GDM1 (cell line): ENCODE results near the gene RAD18.

ENCODE experiments used
- DNase-seq: peaks from one replicate; lab custom pipeline; 2025; lab: John Stamatoyannopoulos, UW

The RAD18 gene

GRCh38 chr3:8864402-8865350 is 98.6 kb downstream of the RAD18 start:
- DNase-seq: no peak

GRCh38 chr3:8863891-8864290 is 99.4 kb downstream of the RAD18 start:
- no peak for DNase-seq

- no peak for DNase-seq
These were observed 105.4 kb downstream of the RAD18 start for GRCh38 chr3:8857720-8858367.

- no peak for DNase-seq
These were observed 106.6 kb downstream of the RAD18 start for GRCh38 chr3:8856721-8857120.

GRCh38 chr3:8856071-8856470 is 107.2 kb downstream of the RAD18 start:
- no peak for DNase-seq

GRCh38 chr3:8854656-8855055 is 108.6 kb downstream of the RAD18 start:
- no peak for DNase-seq

- DNase-seq: no peak
These were observed 110.2 kb downstream of the RAD18 start for GRCh38 chr3:8853081-8853480.

- no peak for DNase-seq
These were observed 110.8 kb downstream of the RAD18 start for GRCh38 chr3:8852511-8852910.

- DNase-seq: no peak
These were observed 111.6 kb downstream of the RAD18 start for GRCh38 chr3:8851703-8852102.

GRCh38 chr3:8848696-8849131 is 114.6 kb downstream of the RAD18 start:
- no peak for DNase-seq

- DNase-seq: no peak
These were observed 116.0 kb downstream of the RAD18 start for GRCh38 chr3:8847317-8847716.

- no peak for DNase-seq
These were observed 117.1 kb downstream of the RAD18 start for GRCh38 chr3:8846176-8846575.

GRCh38 chr3:8845641-8846040 is 117.6 kb downstream of the RAD18 start:
- no peak for DNase-seq

- no peak for DNase-seq
These were observed 119.9 kb downstream of the RAD18 start for GRCh38 chr3:8843347-8843746.

GRCh38 chr3:8842293-8842692 is 121.0 kb downstream of the RAD18 start:
- DNase-seq: no peak

- no peak for DNase-seq
These were observed 121.8 kb downstream of the RAD18 start for GRCh38 chr3:8841472-8841871.

- DNase-seq: no peak
These were observed 122.7 kb downstream of the RAD18 start for GRCh38 chr3:8840556-8840955.

GRCh38 chr3:8839607-8840325 is 123.5 kb downstream of the RAD18 start:
- DNase-seq: no peak

GRCh38 chr3:8838765-8839423 is 124.4 kb downstream of the RAD18 start:
- DNase-seq: no peak

GRCh38 chr3:8838234-8838633 is 125.0 kb downstream of the RAD18 start:
- DNase-seq: no peak

- DNase-seq: no peak
These were observed 126.1 kb downstream of the RAD18 start for GRCh38 chr3:8837162-8837561.

GRCh38 chr3:8836096-8836495 is 127.2 kb downstream of the RAD18 start:
- no peak for DNase-seq
